ENCODE results near the gene FAM107B. TPM values are rescaled to one million over a fixed set of nuclear protein-coding genes. Genes with fewer than 3 reads are reported as not detected.

FAM107B gene
- total RNA-seq, 1 donor from 2014 or later, result 43.0 TPM

- H3K27ac ChIP-seq, result no peak overlapping the region
- TF ChIP-seq EZH2phosphoT487 (IDR thresholded peaks at IDR 0.05), result no peak
- TF ChIP-seq CTCF (IDR thresholded peaks at IDR 0.05), result no peak
- TF ChIP-seq EZH2 (IDR thresholded peaks at IDR 0.05), result no peak
- no peak overlapping the region for H3K4me3 ChIP-seq
- H2AFZ ChIP-seq (replicated peaks), result no peak overlapping the region
- DNase-seq (ENCODE audit: low spot score), result no peak
- peak overlapping the region; percentile 9 for H3K4me3 Mint-ChIP-seq
- no peaks in the 10 kb centered on the region for H3K79me2 ChIP-seq (ENCODE audit: low read depth)
- H3K36me3 ChIP-seq, result no peaks in the 10 kb centered on the region
- peaks cover 23% of the 10 kb centered on the region for H3F3A ChIP-seq (ENCODE audit: low read depth)
- peaks cover 10% of the 10 kb centered on the region for H3K27me3 Mint-ChIP-seq (ENCODE audit: insufficient read depth, low read depth)
- H3K4me1 ChIP-seq, result peaks cover 42% of the 10 kb centered on the region
- H3K9me3 Mint-ChIP-seq, result no peaks in the 10 kb centered on the region
- H3K4me2 ChIP-seq, result peak overlapping the region; percentile 62
- no peaks in the 10 kb centered on the region for H3K9me3 ChIP-seq (ENCODE audit: low read depth)
- no peaks in the 10 kb centered on the region for H3K36me3 Mint-ChIP-seq
- H4K20me1 ChIP-seq (ENCODE audit: low read depth), result no peaks in the 10 kb centered on the region
- peaks cover 62% of the 10 kb centered on the region for H3K4me1 Mint-ChIP-seq
- H3K9ac ChIP-seq, result no peak overlapping the region
- no peaks in the 10 kb centered on the region for H3K27me3 ChIP-seq
- H3K27ac Mint-ChIP-seq, result peak overlapping the region; percentile 97
Measured at GRCh38 chr10:14648946-14649345, 125.8 kb downstream of the FAM107B start.

GRCh38 chr10:14648005-14648765, 126.5 kb downstream of the FAM107B start:
- H3K27me3 ChIP-seq, result no peaks in the 10 kb centered on the region
- peak overlapping the region; percentile 64 for H3K27ac ChIP-seq
- peak overlapping the region; percentile 62 for H3K4me2 ChIP-seq
- H3K4me1 ChIP-seq, result peaks cover 35% of the 10 kb centered on the region
- H4K20me1 ChIP-seq (ENCODE audit: low read depth), result no peaks in the 10 kb centered on the region
- H2AFZ ChIP-seq (replicated peaks), result no peak overlapping the region
- Mint-ChIP-seq H3K4me1 (peaks cover 54% of the 10 kb centered on the region), H3K9me3 (peaks cover 3% of the 10 kb centered on the region), H3K36me3 (no peaks in the 10 kb centered on the region), H3K4me3 (peak overlapping the region; percentile 57), H3K27ac (peak overlapping the region; percentile 97), H3K27me3 (ENCODE audit: insufficient read depth, low read depth) (peaks cover 10% of the 10 kb centered on the region)
- no peaks in the 10 kb centered on the region for H3K9me3 ChIP-seq (ENCODE audit: low read depth)
- peaks cover 19% of the 10 kb centered on the region for H3F3A ChIP-seq (ENCODE audit: low read depth)
- no peak overlapping the region for H3K9ac ChIP-seq
- peak; percentile 93 for DNase-seq (ENCODE audit: low spot score)
- no peaks in the 10 kb centered on the region for H3K36me3 ChIP-seq
- TF ChIP-seq EZH2phosphoT487 (IDR thresholded peaks at IDR 0.05) (no peak), EZH2 (IDR thresholded peaks at IDR 0.05) (no peak)
- H3K4me3 ChIP-seq, result no peak overlapping the region
- no peaks in the 10 kb centered on the region for H3K79me2 ChIP-seq (ENCODE audit: low read depth)

- no peaks in the 10 kb centered on the region for H3K36me3 Mint-ChIP-seq
- no peak overlapping the region for H3K4me3 Mint-ChIP-seq
- peak overlapping the region; percentile 36 for H3K27ac Mint-ChIP-seq
- peak overlapping the region; percentile 61 for H2AFZ ChIP-seq (replicated peaks)
- peaks cover 32% of the 10 kb centered on the region for H3K4me1 ChIP-seq
- DNase-seq (ENCODE audit: low spot score), result no peak
- no peaks in the 10 kb centered on the region for H3K9me3 ChIP-seq (ENCODE audit: low read depth)
- H3K79me2 ChIP-seq (ENCODE audit: low read depth), result no peaks in the 10 kb centered on the region
- H3K4me3 ChIP-seq, result no peak overlapping the region
- H3K36me3 ChIP-seq, result no peaks in the 10 kb centered on the region
- peaks cover 13% of the 10 kb centered on the region for H3F3A ChIP-seq (ENCODE audit: low read depth)
- TF ChIP-seq CTCF (IDR thresholded peaks at IDR 0.05) (no peak), EZH2 (IDR thresholded peaks at IDR 0.05) (no peak), EZH2phosphoT487 (IDR thresholded peaks at IDR 0.05) (no peak)
- H3K9me3 Mint-ChIP-seq, result peaks cover 10% of the 10 kb centered on the region
- H3K27me3 Mint-ChIP-seq (ENCODE audit: insufficient read depth, low read depth), result peaks cover 10% of the 10 kb centered on the region
- no peaks in the 10 kb centered on the region for H3K27me3 ChIP-seq
- no peak overlapping the region for H3K4me2 ChIP-seq
- H3K4me1 Mint-ChIP-seq, result peaks cover 34% of the 10 kb centered on the region
- no peaks in the 10 kb centered on the region for H4K20me1 ChIP-seq (ENCODE audit: low read depth)
- no peak overlapping the region for H3K9ac ChIP-seq
- no peak overlapping the region for H3K27ac ChIP-seq
Measured at GRCh38 chr10:14645239-14645960, 129.3 kb downstream of the FAM107B start.

All from neural progenitor cell (in vitro differentiated cells).